ENCODE measurements around the gene COL6A3. TPM values are rescaled to one million over a fixed set of nuclear protein-coding genes. Genes with fewer than 3 reads are reported as not detected.

The COL6A3 gene
- total and polyA plus RNA-seq, 2 donors (not counting 1 experiment from before 2014, with no cell fraction given): 316 to 1,525 TPM

DNA sequence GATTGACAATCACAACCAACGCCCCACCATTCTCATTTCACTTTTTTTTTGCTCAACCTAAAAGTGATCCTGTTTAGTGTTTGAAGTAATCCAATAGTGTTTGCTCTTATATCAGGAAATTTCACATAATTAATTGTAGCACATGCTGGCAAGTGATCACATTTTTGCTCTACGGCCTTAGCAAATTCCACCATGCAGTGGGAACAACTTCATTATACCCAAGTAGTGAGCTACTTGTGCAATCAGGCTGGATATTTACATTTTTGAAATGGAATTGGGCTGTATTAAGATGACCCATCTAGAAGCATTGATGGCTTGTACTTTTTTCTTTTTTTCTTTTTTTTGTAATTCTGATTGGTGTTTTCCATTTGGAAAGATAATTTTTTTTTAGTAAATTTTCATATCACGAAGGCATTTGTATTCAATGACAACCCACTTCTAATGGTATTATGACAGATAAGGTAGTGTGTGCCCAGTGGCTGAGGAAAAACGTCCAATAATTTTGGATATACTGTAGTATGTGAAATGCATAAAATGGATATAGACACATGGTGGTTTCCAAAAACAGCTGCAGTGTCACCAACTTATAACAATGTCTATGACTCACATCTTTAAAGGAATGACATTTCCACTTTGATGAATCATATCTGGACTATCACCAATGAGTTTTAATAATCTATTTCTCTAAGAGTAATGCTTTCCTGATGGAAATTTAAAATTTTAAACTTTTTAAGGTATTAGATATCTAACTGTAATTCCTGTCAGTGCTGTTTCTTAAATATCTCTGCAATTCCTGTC is 130.6 kb downstream of the COL6A3 start:
- Histone ChIP-seq H3K9ac (ENCODE audit: insufficient read depth, low read length) (no peak overlapping the region), H3K36me3 (ENCODE audit: control insufficient read depth, insufficient read depth, low read length) (no peaks in the 10 kb centered on the region)

DNA sequence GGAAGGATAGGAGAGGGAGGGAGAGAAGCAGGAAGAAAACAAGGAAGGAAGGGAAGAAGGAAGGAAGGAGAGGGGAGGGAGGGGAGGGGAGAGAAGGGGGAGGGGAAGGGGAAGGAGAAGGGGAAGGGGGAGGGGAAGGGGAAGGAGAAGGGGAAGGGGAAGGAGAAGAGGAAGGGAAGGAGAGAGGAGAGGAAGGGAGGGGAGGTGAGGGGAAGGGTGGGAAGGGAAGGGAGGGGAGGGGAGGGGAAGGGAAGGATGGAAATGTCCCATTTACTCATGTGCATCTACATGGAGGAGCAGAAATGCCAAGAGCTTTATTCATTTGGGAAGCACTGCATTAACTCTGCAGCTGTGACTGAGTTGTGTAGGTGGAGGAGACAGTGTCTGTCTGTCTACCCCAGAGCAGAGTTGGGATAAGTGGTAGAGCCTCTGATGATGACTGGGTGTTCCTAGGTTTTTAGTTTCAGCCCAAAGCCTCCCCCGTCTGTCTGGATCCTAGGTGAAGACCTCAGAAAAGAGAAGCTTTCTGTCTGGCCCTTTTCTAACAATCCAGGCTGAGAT is 131.3 kb downstream of the COL6A3 start:
- no peaks in the 10 kb centered on the region for H3K9me3 ChIP-seq (ENCODE audit: control insufficient read depth, insufficient read depth, low read depth, low read length)
- no peaks in the 10 kb centered on the region for H4K20me1 ChIP-seq (ENCODE audit: control insufficient read depth, extremely low read depth, insufficient read depth, low read length)
- no peak overlapping the region for H3K9ac ChIP-seq (ENCODE audit: insufficient read depth, low read length)
- H3K27me3 ChIP-seq (ENCODE audit: control insufficient read depth, insufficient read depth, low read length): no peaks in the 10 kb centered on the region
- no peak overlapping the region for H3K4me3 ChIP-seq (replicated peaks in 1 of 4; ENCODE audit: control extremely low read depth in 1 of 4, insufficient read depth in 1 of 4, low read depth in 3 of 4, low read length in 4 of 4)
- no peak overlapping the region for H2AFZ ChIP-seq (ENCODE audit: low read length)
- peak overlapping the region; percentile 80 for H3K27ac ChIP-seq (ENCODE audit: insufficient read depth, low read length)
- H3K36me3 ChIP-seq (ENCODE audit: control insufficient read depth, insufficient read depth, low read length): no peaks in the 10 kb centered on the region
- peaks cover 32% of the 10 kb centered on the region for H3K4me1 ChIP-seq (ENCODE audit: control insufficient read depth, extremely low read depth, insufficient read depth, low read length)
- H3K79me2 ChIP-seq (ENCODE audit: control insufficient read depth, insufficient read depth, low read length): no peaks in the 10 kb centered on the region
- no peak overlapping the region for H3K4me2 ChIP-seq (ENCODE audit: extremely low read depth, insufficient read depth, low read length)
- DNase-seq (ENCODE audit: low read depth in 2 of 2): peak in 1 of 2 donors; percentile 93
- TF ChIP-seq, protein P1, sequence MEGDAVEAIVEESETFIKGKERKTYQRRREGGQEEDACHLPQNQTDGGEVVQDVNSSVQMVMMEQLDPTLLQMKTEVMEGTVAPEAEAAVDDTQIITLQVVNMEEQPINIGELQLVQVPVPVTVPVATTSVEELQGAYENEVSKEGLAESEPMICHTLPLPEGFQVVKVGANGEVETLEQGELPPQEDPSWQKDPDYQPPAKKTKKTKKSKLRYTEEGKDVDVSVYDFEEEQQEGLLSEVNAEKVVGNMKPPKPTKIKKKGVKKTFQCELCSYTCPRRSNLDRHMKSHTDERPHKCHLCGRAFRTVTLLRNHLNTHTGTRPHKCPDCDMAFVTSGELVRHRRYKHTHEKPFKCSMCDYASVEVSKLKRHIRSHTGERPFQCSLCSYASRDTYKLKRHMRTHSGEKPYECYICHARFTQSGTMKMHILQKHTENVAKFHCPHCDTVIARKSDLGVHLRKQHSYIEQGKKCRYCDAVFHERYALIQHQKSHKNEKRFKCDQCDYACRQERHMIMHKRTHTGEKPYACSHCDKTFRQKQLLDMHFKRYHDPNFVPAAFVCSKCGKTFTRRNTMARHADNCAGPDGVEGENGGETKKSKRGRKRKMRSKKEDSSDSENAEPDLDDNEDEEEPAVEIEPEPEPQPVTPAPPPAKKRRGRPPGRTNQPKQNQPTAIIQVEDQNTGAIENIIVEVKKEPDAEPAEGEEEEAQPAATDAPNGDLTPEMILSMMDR (conservative IDR thresholded peaks at IDR 0.05 in 1 of 2, IDR thresholded peaks at IDR 0.05 in 1 of 2; ENCODE audit: low read depth in 1 of 2, low read length in 2 of 2): no peak
- TF ChIP-seq EZH2 (IDR thresholded peaks at IDR 0.05; ENCODE audit: low read length, missing control alignments): no peak

More for the DNA sequence above, 130.6 kb downstream of the COL6A3 start:
- H3K27me3 ChIP-seq (ENCODE audit: control insufficient read depth, insufficient read depth, low read length): no peaks in the 10 kb centered on the region
- H3K4me1 ChIP-seq (ENCODE audit: control insufficient read depth, extremely low read depth, insufficient read depth, low read length): peaks cover 32% of the 10 kb centered on the region
- H3K27ac ChIP-seq (ENCODE audit: insufficient read depth, low read length): peak overlapping the region; percentile 63
- no peak for TF ChIP-seq EZH2 (IDR thresholded peaks at IDR 0.05; ENCODE audit: low read length, missing control alignments)
- TF ChIP-seq, protein P1 (conservative IDR thresholded peaks at IDR 0.05 in 1 of 2, IDR thresholded peaks at IDR 0.05 in 1 of 2; ENCODE audit: low read depth in 1 of 2, low read length in 2 of 2): no peak
- H2AFZ ChIP-seq (ENCODE audit: low read length): no peak overlapping the region
- no peak overlapping the region for H3K4me2 ChIP-seq (ENCODE audit: extremely low read depth, insufficient read depth, low read length)
- peak; percentile 70 to 79 for DNase-seq (ENCODE audit: low read depth in 2 of 2)
- H3K79me2 ChIP-seq (ENCODE audit: control insufficient read depth, insufficient read depth, low read length): no peaks in the 10 kb centered on the region
- no peaks in the 10 kb centered on the region for H3K9me3 ChIP-seq (ENCODE audit: control insufficient read depth, insufficient read depth, low read depth, low read length)
- H3K4me3 ChIP-seq (replicated peaks in 1 of 4; ENCODE audit: control extremely low read depth in 1 of 4, insufficient read depth in 1 of 4, low read depth in 3 of 4, low read length in 4 of 4): no peak overlapping the region
- H4K20me1 ChIP-seq (ENCODE audit: control insufficient read depth, extremely low read depth, insufficient read depth, low read length): no peaks in the 10 kb centered on the region

DNA sequence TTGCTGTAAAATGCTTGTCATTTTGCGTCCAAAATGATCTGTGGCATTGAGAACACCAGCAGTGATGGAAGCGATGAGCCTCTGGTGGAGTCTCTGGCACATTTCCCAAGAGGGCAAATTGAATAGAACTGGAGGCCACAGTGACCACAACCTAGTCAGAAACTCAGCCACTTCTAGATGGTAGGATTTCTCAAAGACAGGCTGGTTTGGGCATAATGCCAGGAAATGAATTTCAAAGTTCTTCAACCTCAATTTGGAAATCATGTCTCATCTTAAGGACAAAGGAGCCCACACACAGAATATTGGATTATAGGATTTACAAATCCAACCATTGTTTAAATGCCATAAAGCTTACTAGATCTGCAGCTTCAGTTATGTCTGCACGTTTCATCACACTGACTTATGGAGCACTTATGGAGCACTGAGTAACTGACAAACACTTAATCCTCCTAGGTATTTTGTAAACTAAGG is 132.1 kb downstream of the COL6A3 start:
- H3K79me2 ChIP-seq (ENCODE audit: control insufficient read depth, insufficient read depth, low read length): no peaks in the 10 kb centered on the region
- no peaks in the 10 kb centered on the region for H3K27me3 ChIP-seq (ENCODE audit: control insufficient read depth, insufficient read depth, low read length)
- H3K9ac ChIP-seq (ENCODE audit: insufficient read depth, low read length): no peak overlapping the region
- no peak overlapping the region for H2AFZ ChIP-seq (ENCODE audit: low read length)
- H3K9me3 ChIP-seq (ENCODE audit: control insufficient read depth, insufficient read depth, low read depth, low read length): no peaks in the 10 kb centered on the region
- H4K20me1 ChIP-seq (ENCODE audit: control insufficient read depth, extremely low read depth, insufficient read depth, low read length): no peaks in the 10 kb centered on the region
- no peaks in the 10 kb centered on the region for H3K36me3 ChIP-seq (ENCODE audit: control insufficient read depth, insufficient read depth, low read length)
- peak overlapping the region; percentile 17 for H3K4me2 ChIP-seq (ENCODE audit: extremely low read depth, insufficient read depth, low read length)
- H3K27ac ChIP-seq (ENCODE audit: insufficient read depth, low read length): peak overlapping the region; percentile 80
- TF ChIP-seq EZH2 (IDR thresholded peaks at IDR 0.05; ENCODE audit: low read length, missing control alignments): no peak
- TF ChIP-seq, protein P1 (conservative IDR thresholded peaks at IDR 0.05 in 1 of 2, IDR thresholded peaks at IDR 0.05 in 1 of 2; ENCODE audit: low read depth in 1 of 2, low read length in 2 of 2): no peak
- H3K4me1 ChIP-seq (ENCODE audit: control insufficient read depth, extremely low read depth, insufficient read depth, low read length): peaks cover 32% of the 10 kb centered on the region
- no peak overlapping the region for H3K4me3 ChIP-seq (replicated peaks in 1 of 4; ENCODE audit: control extremely low read depth in 1 of 4, insufficient read depth in 1 of 4, low read depth in 3 of 4, low read length in 4 of 4)
- DNase-seq (ENCODE audit: low read depth in 2 of 2): peak; percentile 95 to 96
